Progenitor cell of endocrine pancreas (in vitro differentiated cells): ENCODE measurements around the gene TES. TPM values are rescaled to one million over a fixed set of nuclear protein-coding genes. Genes with fewer than 3 reads are reported as not detected.

Experiments used
- DNase-seq: peaks from one replicate; pipeline ENCODE4 v3.0.0; 2021; ENCODE audit warnings: low spot score; ENCODE audit not compliant: unreplicated experiment
- H3K27ac Mint-ChIP-seq: 2 replicates; pipeline ENCODE4 v1.8.0; 2021; ENCODE audit warnings: mild to moderate bottlenecking, moderate library complexity, mixed read lengths
- H3K27me3 Mint-ChIP-seq: 2 replicates; pipeline ENCODE4 v1.8.0; 2021; ENCODE audit warnings: mixed read lengths
- H3K36me3 Mint-ChIP-seq: 2 replicates; pipeline ENCODE4 v1.8.0; 2022; ENCODE audit warnings: mixed read lengths; ENCODE audit not compliant: insufficient read depth
- H3K4me1 Mint-ChIP-seq: 2 replicates; pipeline ENCODE4 v1.8.0; 2021; ENCODE audit warnings: low read depth, mixed read lengths
- H3K4me3 Mint-ChIP-seq: 2 replicates; pipeline ENCODE4 v1.8.0; 2021; ENCODE audit warnings: low read depth, mild to moderate bottlenecking, moderate library complexity, mixed read lengths
- H3K9me3 Mint-ChIP-seq: 2 replicates; pipeline ENCODE4 v1.8.0; 2021; ENCODE audit warnings: low read depth, mixed read lengths
- total RNA-seq: library from RNA; stranded (reverse); gene quantifications from 2 replicates; pipeline ENCODE4 v1.2.1, GENCODE V29; 2021
- TF ChIP-seq, protein P1 (sequence below): fragments of 200-600 bp; sonication (generic); IDR thresholded peaks from one replicate; pipeline ENCODE4 v1.5.0; 2021; ENCODE audit warnings: antibody characterized with exemption, mild to moderate bottlenecking; ENCODE audit not compliant: unreplicated experiment

The TES gene
- total RNA-seq, 1 donor from 2014 or later: 123 TPM

DNA sequence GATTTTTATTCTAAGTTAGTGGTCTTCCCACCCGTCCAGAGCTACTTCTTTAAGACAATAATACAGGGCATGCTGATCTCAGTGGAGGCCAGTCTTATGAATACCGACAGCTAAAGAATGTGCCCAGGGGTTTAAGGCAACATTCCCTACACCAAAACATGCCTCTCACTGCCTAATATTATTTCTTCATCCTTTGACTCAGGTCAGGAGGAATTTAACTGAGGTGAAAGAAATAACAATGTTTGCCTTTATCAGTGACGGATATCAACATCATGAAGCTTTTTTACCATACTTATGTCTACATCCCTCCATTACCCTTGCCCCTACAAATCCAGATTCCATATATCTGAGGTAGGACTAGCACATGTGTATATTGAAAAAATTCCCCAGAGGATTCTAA is 33.3 kb upstream of the TES start:
- Mint-ChIP-seq H3K27me3 (no peaks in the 10 kb centered on the region), H3K27ac (no peak overlapping the region), H3K36me3 (peaks cover 5% of the 10 kb centered on the region), H3K9me3 (peaks cover 8% of the 10 kb centered on the region), H3K4me3 (no peak overlapping the region), H3K4me1 (peaks cover 6% of the 10 kb centered on the region)
- no peak for DNase-seq
- TF ChIP-seq, protein P1, sequence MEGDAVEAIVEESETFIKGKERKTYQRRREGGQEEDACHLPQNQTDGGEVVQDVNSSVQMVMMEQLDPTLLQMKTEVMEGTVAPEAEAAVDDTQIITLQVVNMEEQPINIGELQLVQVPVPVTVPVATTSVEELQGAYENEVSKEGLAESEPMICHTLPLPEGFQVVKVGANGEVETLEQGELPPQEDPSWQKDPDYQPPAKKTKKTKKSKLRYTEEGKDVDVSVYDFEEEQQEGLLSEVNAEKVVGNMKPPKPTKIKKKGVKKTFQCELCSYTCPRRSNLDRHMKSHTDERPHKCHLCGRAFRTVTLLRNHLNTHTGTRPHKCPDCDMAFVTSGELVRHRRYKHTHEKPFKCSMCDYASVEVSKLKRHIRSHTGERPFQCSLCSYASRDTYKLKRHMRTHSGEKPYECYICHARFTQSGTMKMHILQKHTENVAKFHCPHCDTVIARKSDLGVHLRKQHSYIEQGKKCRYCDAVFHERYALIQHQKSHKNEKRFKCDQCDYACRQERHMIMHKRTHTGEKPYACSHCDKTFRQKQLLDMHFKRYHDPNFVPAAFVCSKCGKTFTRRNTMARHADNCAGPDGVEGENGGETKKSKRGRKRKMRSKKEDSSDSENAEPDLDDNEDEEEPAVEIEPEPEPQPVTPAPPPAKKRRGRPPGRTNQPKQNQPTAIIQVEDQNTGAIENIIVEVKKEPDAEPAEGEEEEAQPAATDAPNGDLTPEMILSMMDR: no peak

DNA sequence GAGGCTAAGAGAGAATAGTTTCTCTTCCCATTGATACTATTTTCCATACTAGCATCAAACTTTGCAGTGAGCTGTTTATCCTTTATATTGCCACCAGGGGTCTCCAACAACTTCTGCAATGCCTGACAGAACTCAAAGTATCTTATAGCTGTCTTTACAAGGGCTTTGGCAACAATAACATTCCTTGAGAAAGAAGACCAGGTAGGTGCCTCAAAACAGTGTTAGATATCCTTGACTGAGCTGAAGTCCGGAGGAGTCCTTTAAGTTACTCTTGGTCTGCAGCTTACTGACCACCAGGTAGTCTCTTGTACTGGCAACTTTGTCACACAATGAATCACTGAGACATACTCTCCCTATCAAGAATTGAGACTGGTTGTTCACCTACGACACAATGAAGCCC is 30.0 kb upstream of the TES start:
- H3K27me3 Mint-ChIP-seq: no peaks in the 10 kb centered on the region
- no peak overlapping the region for H3K4me3 Mint-ChIP-seq
- no peak overlapping the region for H3K27ac Mint-ChIP-seq
- H3K4me1 Mint-ChIP-seq: no peaks in the 10 kb centered on the region
- TF ChIP-seq, protein P1: peak; percentile 86
- H3K9me3 Mint-ChIP-seq: peaks cover 16% of the 10 kb centered on the region
- peaks cover 2% of the 10 kb centered on the region for H3K36me3 Mint-ChIP-seq
- DNase-seq: no peak

GRCh38 chr7:116182023-116182422 is 28.3 kb upstream of the TES start:
- no peak overlapping the region for H3K27ac Mint-ChIP-seq
- H3K4me1 Mint-ChIP-seq: no peaks in the 10 kb centered on the region
- TF ChIP-seq, protein P1: no peak
- no peaks in the 10 kb centered on the region for H3K36me3 Mint-ChIP-seq
- H3K4me3 Mint-ChIP-seq: no peak overlapping the region
- no peaks in the 10 kb centered on the region for H3K27me3 Mint-ChIP-seq
- peaks cover 14% of the 10 kb centered on the region for H3K9me3 Mint-ChIP-seq
- no peak for DNase-seq

GRCh38 chr7:116185450-116185849 is 24.9 kb upstream of the TES start:
- Mint-ChIP-seq H3K27me3 (no peaks in the 10 kb centered on the region), H3K4me1 (no peaks in the 10 kb centered on the region), H3K27ac (no peak overlapping the region), H3K9me3 (peaks cover 27% of the 10 kb centered on the region), H3K4me3 (no peak overlapping the region), H3K36me3 (peaks cover 1% of the 10 kb centered on the region)
- no peak for DNase-seq
- TF ChIP-seq, protein P1: no peak

- DNase-seq: no peak
- peaks cover 27% of the 10 kb centered on the region for H3K9me3 Mint-ChIP-seq
- no peaks in the 10 kb centered on the region for H3K4me1 Mint-ChIP-seq
- no peak overlapping the region for H3K27ac Mint-ChIP-seq
- no peaks in the 10 kb centered on the region for H3K27me3 Mint-ChIP-seq
- TF ChIP-seq, protein P1: no peak
- peaks cover 1% of the 10 kb centered on the region for H3K36me3 Mint-ChIP-seq
- no peak overlapping the region for H3K4me3 Mint-ChIP-seq
These were observed 24.4 kb upstream of the TES start for GRCh38 chr7:116185956-116186355.
